Measurements from ENCODE around the gene AP4M1.

The AP4M1 gene

DNA sequence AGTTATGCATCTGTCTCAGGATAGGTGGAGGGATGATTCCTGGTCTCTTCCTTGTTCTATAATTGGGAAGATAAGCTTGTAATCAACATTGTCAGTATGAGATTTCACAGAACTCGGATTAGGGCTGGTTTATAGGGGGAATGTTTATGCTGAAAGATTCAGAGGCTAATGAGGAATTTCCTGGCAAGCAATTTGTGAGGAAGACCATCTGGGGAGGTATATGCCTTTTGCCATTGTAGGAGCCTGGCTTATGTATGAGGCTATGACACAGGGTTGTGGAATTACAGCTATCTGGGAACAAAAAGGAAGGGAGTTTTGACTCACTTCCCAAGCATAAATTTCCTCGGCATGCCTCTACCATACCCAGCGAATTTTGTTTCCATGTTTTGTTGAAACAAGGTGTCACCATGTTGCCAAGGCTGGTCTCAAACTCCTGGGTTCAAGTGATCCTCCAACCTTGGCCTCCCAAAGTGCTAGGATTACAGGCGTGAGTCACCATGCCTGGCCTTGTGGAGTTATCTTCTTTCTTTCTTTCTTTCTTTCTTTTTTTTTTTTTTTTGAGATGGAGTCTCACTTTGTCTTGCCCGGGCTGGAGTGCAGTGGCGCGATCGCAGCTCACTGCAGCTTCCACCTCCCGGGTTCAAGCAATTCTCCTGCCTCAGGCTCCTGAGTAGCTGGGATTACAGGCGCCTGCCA lies 14.2 kb upstream of the AP4M1 start:
- no peak for DNase-seq

DNA sequence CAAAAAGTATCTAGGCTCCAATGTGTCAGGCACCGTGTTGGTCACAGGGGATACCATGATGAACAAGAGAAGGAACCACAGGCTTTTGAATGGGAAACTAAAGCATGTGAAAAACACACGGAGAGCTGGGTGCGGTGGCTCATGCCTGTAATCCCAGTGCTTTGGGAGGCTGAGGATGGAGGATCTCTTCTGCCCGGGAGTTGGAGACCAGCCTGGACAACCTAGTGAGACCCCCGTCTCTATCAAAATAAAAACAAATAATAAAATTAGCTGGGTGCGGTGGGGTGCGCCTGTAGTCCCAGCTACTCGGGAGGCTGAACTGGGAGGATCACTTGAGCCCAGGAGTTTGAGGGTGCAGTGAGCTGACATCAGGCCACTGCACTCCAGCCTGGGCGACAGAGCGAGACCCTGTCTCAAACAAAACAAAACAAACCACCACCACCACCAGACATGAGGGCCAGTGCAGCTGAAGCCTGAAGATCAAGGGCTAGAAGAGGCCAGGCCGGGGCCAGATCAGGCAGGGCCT lies 13.3 kb upstream of the AP4M1 start:
- DNase-seq = no peak

GRCh38 chr7:100088621-100089457 lies 12.6 kb upstream of the AP4M1 start, which contains the start of gene COPS6:
TSS of gene COPS6 (plus strand) at chr7:100088969. CDS start at chr7:100088991, 22 bp downstream.
- DNase-seq = peak; percentile 55

GRCh38 chr7:100089458-100090196 lies 11.8 kb upstream of the AP4M1 start:
- DNase-seq = no peak

DNA sequence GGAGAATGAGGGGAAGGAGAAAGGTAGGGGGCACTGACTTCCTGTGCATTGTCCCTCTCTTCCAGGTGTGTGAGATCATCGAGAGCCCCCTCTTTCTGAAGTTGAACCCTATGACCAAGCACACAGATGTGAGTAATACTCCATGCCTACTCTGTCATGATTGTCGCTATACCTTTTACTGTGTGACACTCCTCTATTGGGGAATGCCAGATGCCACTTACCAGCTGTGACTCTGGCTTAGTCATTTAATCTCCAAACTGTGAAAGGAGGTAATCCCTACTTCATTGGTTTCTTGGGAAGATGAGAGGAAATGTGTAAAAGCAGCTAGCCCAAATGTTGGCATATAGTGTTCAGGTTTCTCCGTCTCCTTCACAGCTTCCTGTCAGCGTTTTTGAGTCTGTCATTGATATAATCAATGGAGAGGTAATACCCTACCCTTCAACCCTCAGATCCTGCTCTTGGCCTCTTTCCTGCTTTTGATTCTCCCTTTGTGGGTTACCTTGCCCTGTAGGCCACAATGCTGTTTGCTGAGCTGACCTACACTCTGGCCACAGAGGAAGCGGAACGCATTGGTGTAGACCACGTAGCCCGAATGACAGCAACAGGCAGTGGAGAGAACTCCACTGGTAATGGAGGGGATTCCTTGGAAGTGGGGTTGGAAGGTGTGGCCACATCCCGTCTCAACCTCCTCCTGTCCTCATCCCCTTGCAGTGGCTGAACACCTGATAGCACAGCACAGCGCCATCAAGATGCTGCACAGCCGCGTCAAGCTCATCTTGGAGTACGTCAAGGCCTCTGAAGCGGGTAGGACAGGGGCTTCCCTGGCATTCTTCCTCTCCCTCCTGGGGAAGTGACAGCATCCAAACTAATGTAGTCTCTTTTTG lies 10.7 kb upstream of the AP4M1 start:
- no peak for DNase-seq

- no peak for DNase-seq
These were observed 9.8 kb upstream of the AP4M1 start for GRCh38 chr7:100091411-100092181.

GRCh38 chr7:100093054-100093453 lies 8.4 kb upstream of the AP4M1 start:
- no peak for DNase-seq

- no peak for DNase-seq
These were observed 7.9 kb upstream of the AP4M1 start for GRCh38 chr7:100093498-100093897.

GRCh38 chr7:100093925-100094486 lies 7.4 kb upstream of the AP4M1 start:
- no peak for DNase-seq

DNA sequence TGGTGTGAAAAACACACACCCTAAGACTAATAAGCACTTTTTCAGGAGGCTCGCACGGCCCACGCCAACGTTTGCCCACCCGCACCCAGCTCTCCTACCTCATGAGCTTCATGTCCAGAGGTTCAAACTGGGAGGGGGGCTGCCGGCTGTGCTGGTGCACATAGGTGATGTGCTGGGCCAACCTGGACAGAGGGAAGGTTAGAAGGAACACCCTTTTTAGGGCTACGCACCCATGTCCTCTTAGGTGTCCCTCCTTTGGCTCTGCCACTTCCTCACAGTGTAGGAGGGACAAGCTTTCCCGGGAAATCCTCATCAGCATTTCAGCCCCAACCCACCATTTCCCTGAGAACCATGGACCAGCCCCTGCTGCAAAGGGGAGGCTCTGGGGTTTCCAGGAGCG lies 6.2 kb upstream of the AP4M1 start:
- DNase-seq = no peak

- DNase-seq = no peak
These were observed 5.7 kb upstream of the AP4M1 start for GRCh38 chr7:100095704-100096103.

DNA sequence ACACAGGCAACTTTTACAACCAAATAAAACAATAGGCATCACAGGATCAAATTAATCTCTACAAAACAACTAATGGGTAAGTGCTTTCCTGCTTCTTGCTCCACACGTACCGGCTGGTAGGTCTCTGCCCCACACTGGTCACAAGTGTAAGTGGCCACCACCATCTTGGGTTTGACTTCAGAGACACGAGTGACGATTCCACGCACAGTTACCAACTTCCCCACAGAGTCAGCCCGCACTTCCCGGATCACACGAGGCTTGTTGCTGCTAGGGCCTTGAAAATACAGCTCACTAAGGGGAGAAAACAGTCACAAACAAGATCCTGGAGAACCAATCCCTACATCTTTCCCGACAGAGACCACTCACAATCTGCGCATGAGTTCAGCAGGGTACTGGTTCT lies 2.5 kb upstream of the AP4M1 start:
- DNase-seq = no peak

DNA sequence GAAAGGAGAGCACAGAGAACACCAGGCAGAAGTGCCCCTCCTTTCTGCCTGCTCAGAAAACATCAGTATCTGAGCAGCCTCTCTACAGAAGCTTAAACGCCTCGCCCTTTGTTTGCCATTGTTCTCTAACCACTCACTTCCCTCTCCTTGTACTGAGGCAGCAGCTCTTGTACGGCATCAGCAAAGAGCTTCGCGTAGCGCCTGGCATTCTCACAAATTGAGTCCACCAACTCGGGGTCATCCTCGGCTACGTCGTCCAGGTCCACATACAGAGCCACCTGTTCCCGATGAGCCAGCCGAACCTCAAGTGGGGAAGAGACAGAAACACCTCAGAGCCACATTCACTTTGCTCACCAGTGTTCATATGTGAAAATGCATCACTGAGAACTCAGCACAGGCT lies 2.0 kb upstream of the AP4M1 start:
- no peak for DNase-seq

DNA sequence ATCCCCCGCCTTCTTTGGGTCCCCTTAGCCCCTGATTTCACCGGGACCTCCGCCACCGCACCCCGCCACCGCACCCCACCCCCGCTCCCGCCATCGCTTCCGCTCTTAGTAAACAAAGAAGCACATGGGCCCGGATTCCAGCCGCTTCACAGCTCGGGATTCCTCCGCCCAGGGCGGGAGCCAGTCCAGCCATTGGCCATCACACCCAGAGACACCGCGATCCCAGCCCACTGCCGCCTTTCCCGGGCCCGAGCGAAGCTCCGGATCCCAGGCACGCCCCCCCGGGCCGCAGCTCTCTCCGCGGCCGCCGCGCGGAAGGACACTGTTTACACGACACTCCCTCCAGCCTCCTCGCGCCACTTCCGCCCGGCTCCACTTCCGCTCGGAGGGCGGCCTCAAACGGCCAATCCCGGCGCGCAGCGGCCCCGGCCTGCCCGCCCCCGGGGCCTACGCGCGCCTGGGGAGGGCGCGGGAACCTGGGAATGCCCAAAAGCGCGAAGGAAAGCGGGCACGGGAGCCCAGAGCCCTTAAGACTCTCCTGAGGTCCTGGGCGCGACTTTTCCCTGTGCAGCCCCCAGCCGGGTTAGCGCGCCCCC lies 925 bp upstream of the AP4M1 start:
- DNase-seq = peak; percentile 83

DNA sequence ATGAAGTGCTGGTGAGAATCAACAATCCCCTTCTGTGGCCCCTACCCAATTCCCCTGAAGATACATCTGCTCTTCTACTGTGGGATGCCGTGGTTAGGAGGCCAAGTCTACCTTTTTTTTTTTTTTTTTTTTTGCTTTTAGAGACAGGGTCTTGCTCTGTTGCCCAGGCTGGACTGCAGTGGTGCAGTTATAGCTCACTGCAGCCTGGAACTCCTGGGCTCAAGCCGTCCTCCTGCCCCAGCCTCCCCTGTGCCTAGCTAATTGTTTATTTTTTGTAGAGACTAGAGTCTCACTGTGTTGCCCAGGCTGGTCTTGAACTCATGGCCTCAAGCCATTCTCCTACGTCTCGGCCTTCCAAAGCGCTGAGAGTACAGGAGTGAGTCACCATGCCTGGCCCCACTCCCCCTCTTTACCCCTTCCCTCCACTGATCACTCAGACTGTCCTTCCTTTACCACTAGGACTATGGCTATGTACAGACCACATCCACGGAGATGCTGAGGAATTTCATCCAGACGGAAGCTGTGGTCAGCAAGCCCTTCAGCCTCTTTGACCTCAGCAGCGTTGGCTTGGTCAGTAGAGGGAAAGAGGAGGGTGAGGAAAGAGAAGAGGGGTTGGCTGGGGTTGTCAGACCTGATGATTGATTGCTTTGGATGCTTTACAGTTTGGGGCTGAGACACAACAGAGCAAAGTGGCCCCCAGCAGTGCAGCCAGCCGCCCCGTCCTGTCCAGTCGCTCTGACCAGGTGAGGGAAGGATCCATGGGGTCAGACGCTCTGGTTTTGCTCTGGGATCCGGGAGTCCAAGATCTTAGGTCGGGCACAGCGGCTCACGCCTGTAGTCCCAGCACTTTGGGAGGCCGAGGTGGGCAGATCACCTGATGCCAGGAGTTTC lies 1.8 kb downstream of the AP4M1 start:
- no peak for DNase-seq

DNA sequence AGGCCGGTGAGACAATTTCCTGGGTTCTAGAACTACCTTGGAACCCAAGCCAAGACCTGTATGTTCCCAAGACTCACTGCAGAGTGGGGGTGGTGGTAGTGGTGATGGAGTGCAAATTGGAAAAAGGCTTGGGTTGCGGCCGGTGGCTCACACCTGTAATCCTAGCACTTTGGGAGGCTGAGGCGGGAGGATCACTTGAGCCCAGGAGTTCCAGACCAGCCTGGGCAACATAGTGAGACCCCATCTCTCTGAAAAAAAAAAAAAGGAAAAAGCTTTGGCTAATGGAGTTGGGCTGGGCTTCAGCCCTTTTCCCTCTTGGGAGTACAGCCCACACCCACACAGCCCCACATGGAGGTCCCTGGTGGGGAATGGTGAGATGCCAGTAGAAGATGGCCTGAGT lies 4.1 kb downstream of the AP4M1 start:
- no peak for DNase-seq

GRCh38 chr7:100106633-100107032 lies 5.2 kb downstream of the AP4M1 start:
- no peak for DNase-seq

- no peak for DNase-seq
These were observed 5.8 kb downstream of the AP4M1 start for GRCh38 chr7:100107125-100107737.

- DNase-seq = no peak
These were observed 6.4 kb downstream of the AP4M1 start for GRCh38 chr7:100107890-100108289.
